Stimulated activated CD8-positive, alpha-beta memory T cell treated with anti-CD3 and anti-CD28 coated beads, Interleukin-7, amount 100 ng/mL, for 24 hours (primary cell): ENCODE measurements around the gene PCBD1.

Experiments
- DNase-seq: peaks from one replicate; pipeline ENCODE4 v3.0.0-alpha.2; 2020; ENCODE audit warnings: low read depth

PCBD1 gene

GRCh38 chr10:70917226-70917625 is 28.9 kb upstream of the PCBD1 start:
- no peak for DNase-seq

GRCh38 chr10:70916241-70916640 is 27.9 kb upstream of the PCBD1 start:
- DNase-seq = no peak

- no peak for DNase-seq
Observed at GRCh38 chr10:70915806-70916205, 27.4 kb upstream of the PCBD1 start.

GRCh38 chr10:70915206-70915605 is 26.8 kb upstream of the PCBD1 start:
- no peak for DNase-seq

GRCh38 chr10:70914316-70914864 is 26.0 kb upstream of the PCBD1 start:
- no peak for DNase-seq

GRCh38 chr10:70913893-70914240 is 25.5 kb upstream of the PCBD1 start:
- DNase-seq = no peak

- no peak for DNase-seq
Observed at GRCh38 chr10:70913191-70913892, 25.0 kb upstream of the PCBD1 start.

- no peak for DNase-seq
Observed at GRCh38 chr10:70912556-70912955, 24.2 kb upstream of the PCBD1 start.

- no peak for DNase-seq
Observed at GRCh38 chr10:70911386-70911785, 23.0 kb upstream of the PCBD1 start.

- DNase-seq = no peak
Observed at GRCh38 chr10:70910486-70911341, 22.3 kb upstream of the PCBD1 start.

GRCh38 chr10:70909326-70909935 is 21.1 kb upstream of the PCBD1 start:
- no peak for DNase-seq

- DNase-seq = no peak
Observed at GRCh38 chr10:70908406-70909296, 20.3 kb upstream of the PCBD1 start.

GRCh38 chr10:70907637-70908405 is 19.5 kb upstream of the PCBD1 start:
- no peak for DNase-seq

- no peak for DNase-seq
Observed at GRCh38 chr10:70906953-70907636, 18.7 kb upstream of the PCBD1 start.

GRCh38 chr10:70906031-70906783 is 17.8 kb upstream of the PCBD1 start:
- DNase-seq = no peak

GRCh38 chr10:70905071-70906021 is 17.0 kb upstream of the PCBD1 start:
- no peak for DNase-seq

- DNase-seq = no peak
Observed at GRCh38 chr10:70903262-70903921, 15.0 kb upstream of the PCBD1 start.
